K562 (cell line): Measurements from ENCODE around the gene TP53RK. TPM values are rescaled to one million over a fixed set of nuclear protein-coding genes. Genes with fewer than 3 reads are reported as not detected.

Experiments
- FOXK2 ChIP-seq, 2 experiments: fragments of 450-650 bp; IDR thresholded peaks in 1 of 2; conservative IDR thresholded peaks in 1 of 2; 2 replicates each; pipeline ENCODE4 v1.6.1; 2016; ENCODE audit warnings: low read depth in 2 of 2, mild to moderate bottlenecking in 1 of 2
- HDAC3 ChIP-seq: fragments of 450-650 bp; IDR thresholded peaks from 2 replicates; pipeline ENCODE4 v1.6.1; 2018; ENCODE audit warnings: borderline replicate concordance, mild to moderate bottlenecking, moderate library complexity; ENCODE audit not compliant: partially characterized antibody
- MAFG ChIP-seq: fragments of 450-650 bp; conservative IDR thresholded peaks from 2 replicates; pipeline ENCODE4 v1.6.1; 2016; ENCODE audit warnings: missing genetic modification characterization, missing compliant biosample characterization
- MBD2 ChIP-seq: sonication (generic); IDR thresholded peaks from 2 replicates; pipeline ENCODE4 v1.6.1; 2016; ENCODE audit warnings: low read depth, borderline replicate concordance
- MEIS2 ChIP-seq: fragments of 450-650 bp; IDR thresholded peaks from 2 replicates; pipeline ENCODE4 v1.6.1; 2014; ENCODE audit warnings: mild to moderate bottlenecking; ENCODE audit not compliant: partially characterized antibody
- MYC ChIP-seq, 2 experiments: fragments of 250-450 bp in 1 of 2; sonication (Bioruptor Pico) in 1 of 2; IDR thresholded peaks; 2 replicates each; pipeline versions ENCODE4 v1.5.1 to v1.6.1; 2012 to 2021; ENCODE audit warnings: low read depth in 2 of 2, borderline replicate concordance in 1 of 2, improper control_type of control experiment in 1 of 2, low read length in 1 of 2, mild to moderate bottlenecking in 1 of 2, moderate library complexity in 1 of 2
- NKRF ChIP-seq: fragments of 450-650 bp; IDR thresholded peaks from 2 replicates; pipeline ENCODE4 v1.6.1; 2016; ENCODE audit warnings: borderline replicate concordance
- PKNOX1 ChIP-seq: fragments of 450-650 bp; IDR thresholded peaks from 2 replicates; pipeline ENCODE4 v1.6.1; 2016
- POLR2A ChIP-seq: fragments of 450-650 bp; conservative IDR thresholded peaks from 2 replicates; pipeline ENCODE4 v1.6.1; 2016
- PRMT5 ChIP-seq: sonication (generic); formaldehyde crosslinking; IDR thresholded peaks from 2 replicates; pipeline ENCODE4 v1.5.0; 2020; ENCODE audit warnings: missing genetic modification reagents
- SAFB ChIP-seq: fragments of 200-400 bp; formaldehyde crosslinking; IDR thresholded peaks from 2 replicates; pipeline ENCODE4 v1.6.1; 2017; ENCODE audit warnings: low read depth, low read length, borderline replicate concordance
- STAT6 ChIP-seq: sonication (generic); formaldehyde crosslinking; IDR thresholded peaks from 2 replicates; pipeline ENCODE4 v1.8.1; 2023; ENCODE audit warnings: mild to moderate bottlenecking, missing genetic modification reagents
- USF2 ChIP-seq: sonication (generic); formaldehyde crosslinking; IDR thresholded peaks from 2 replicates; pipeline ENCODE4 v1.5.0; 2020; ENCODE audit warnings: missing genetic modification reagents
- ZKSCAN8 ChIP-seq: fragments of 200-800 bp; sonication (Bioruptor generic); IDR thresholded peaks from 2 replicates; pipeline ENCODE4 v1.6.1; 2016; ENCODE audit warnings: missing genetic modification characterization, missing compliant biosample characterization
- ZNF143 ChIP-seq: sonication (generic); formaldehyde crosslinking; IDR thresholded peaks from 2 replicates; pipeline ENCODE4 v1.9.0; 2022; ENCODE audit warnings: mild to moderate bottlenecking, missing genetic modification reagents
- ZNF239 ChIP-seq: fragments of 250-450 bp; sonication (Bioruptor Pico); IDR thresholded peaks from 2 replicates; pipeline ENCODE4 v1.4.0; 2020; ENCODE audit warnings: mild to moderate bottlenecking
- ZNF316 ChIP-seq: fragments of 450-650 bp; IDR thresholded peaks from 2 replicates; pipeline ENCODE4 v1.6.1; 2016
- ZNF395 ChIP-seq: fragments of 200-800 bp; sonication (Bioruptor generic); IDR thresholded peaks from 2 replicates; pipeline ENCODE4 v1.6.1; 2017; ENCODE audit warnings: missing genetic modification characterization, missing compliant biosample characterization
- ZNF644 ChIP-seq: fragments of 200-800 bp; sonication (Bioruptor generic); IDR thresholded peaks from 2 replicates; pipeline ENCODE4 v1.6.1; 2016; ENCODE audit warnings: low read depth, missing genetic modification characterization, missing compliant biosample characterization
- ZNF75A ChIP-seq: fragments of 450-650 bp; formaldehyde crosslinking; IDR thresholded peaks from 2 replicates; pipeline ENCODE4 v1.4.0; 2020; ENCODE audit warnings: mild to moderate bottlenecking
- ZNF766 ChIP-seq: fragments of 200-800 bp; sonication (Bioruptor generic); conservative IDR thresholded peaks from 2 replicates; pipeline ENCODE4 v1.6.1; 2016; ENCODE audit warnings: missing genetic modification characterization, missing compliant biosample characterization
- polyA plus RNA-seq, 8 experiments: library from polyadenylated mRNA; depleted of rRNA in 4 of 8; stranded (reverse) in 5 of 8; unstranded in 3 of 8; fragments of >200 nt; fragmentation: Nextera tagmentation in 2 of 8; fragmentation: Illumina TruSeq in 1 of 8; extraction: Ambion mirVana in 2 of 8; extraction: Trizol in 1 of 8; gene quantifications; 2 replicates each; pipeline versions ENCODE4 v1.2.1 to v1.2.3, GENCODE V29; 2011 to 2014; ENCODE audit warnings: inconsistent platforms in 1 of 8, missing spikeins in 1 of 8
- total RNA-seq, 7 experiments: library from RNA; depleted of rRNA in 6 of 7; stranded (reverse); fragments of >200 nt in 6 of 7; fragmentation: Illumina TruSeq in 2 of 7; extraction: Trizol in 2 of 7; gene quantifications; 2 replicates each; pipeline versions ENCODE4 v1.2.1 to v1.2.3, GENCODE V29; 2011 to 2021; ENCODE audit warnings: low replicate concordance in 1 of 7

TP53RK gene
- total and polyA plus RNA-seq, 9 of the 15 experiments (the other 6 are each of a cell fraction or from before 2014, with no cell fraction given): 2.9 to 43.5 (median 17.2) TPM

GRCh38 chr20:46694484-46694883 is 5.2 kb upstream of the TP53RK start (continued):
- TF ChIP-seq FOXK2 (conservative IDR thresholded peaks at IDR 0.05 in 1 of 2, IDR thresholded peaks at IDR 0.05 in 1 of 2; ENCODE audit: low read depth in 2 of 2) (0 out of 4 replicates have a peak, but pooled peaks of 1 of the 2 experiments have one; percentile 18), ZNF143 (CRISPR knock-in tag) (peak; percentile 76), STAT6 (CRISPR knock-in tag) (no peak), MYC (IDR thresholded peaks at IDR 0.05; ENCODE audit: low read depth, low read length) (0 out of 2 replicates have a peak, but pooled peaks have one; percentile 29), MYC (CRISPR knock-in tag; IDR thresholded peaks at IDR 0.05; ENCODE audit: borderline replicate concordance, low read depth) (no peak), ZNF75A (no peak), MAFG (tag) (0 out of 2 replicates have a peak, but pooled peaks have one; percentile 24), ZNF644 (tag) (0 out of 2 replicates have a peak, but pooled peaks have one; percentile 45), ZNF239 (CRISPR knock-in tag) (no peak), SAFB (no peak), ZNF395 (CRISPR knock-in tag) (peak; percentile 57; the same call in 1 of the 2 replicates), NKRF (no peak), USF2 (peak; percentile 90), MBD2 (peak; percentile 45; the same call in 1 of the 2 replicates), POLR2A (no peak), PRMT5 (CRISPR knock-in tag) (no peak), ZNF316 (peak; percentile 55), HDAC3 (no peak), ZKSCAN8 (CRISPR knock-in tag) (0 out of 2 replicates have a peak, but pooled peaks have one; percentile 54), PKNOX1 (peak; percentile 31; the same call in 1 of the 2 replicates), MEIS2 (peak; percentile 76), ZNF766 (CRISPR knock-in tag) (0 out of 2 replicates have a peak, but pooled peaks have one; percentile 45)
